IMR-90 (cell line): Measurements from ENCODE around the gene DLGAP4. TPM values are rescaled to one million over a fixed set of nuclear protein-coding genes. Genes with fewer than 3 reads are reported as not detected.

ENCODE experiments used
- ATAC-seq: fragments of 200-7000 bp; cut with Tn5 transposase; 2 replicates; pipeline ENCODE4 v1.9.1; 2020; ENCODE audit warnings: low read depth, mild to moderate bottlenecking, moderate library complexity
- BruUV-seq: library from RNA; stranded (reverse); fragments of 400-500 nt; replicated peaks from 2 replicates; lab custom pipeline; 2021; lab: Mats Ljungman, UMichigan
- CTCF ChIA-PET: fragments of 300-600 bp; formaldehyde crosslinking; extraction: SDS; loops from one replicate; lab custom pipeline; 2021; ENCODE audit warnings: antibody characterized with exemption; lab: Yijun Ruan, JAX
- POLR2A ChIA-PET: fragments of 300-600 bp; sonication (Branson Sonifier 250); formaldehyde crosslinking; loops from one replicate; lab custom pipeline; 2022; ENCODE audit warnings: antibody characterized with exemption; ENCODE audit not compliant: unreplicated experiment; lab: Charles Lee
- DNase-seq: peaks from one replicate; pipeline ENCODE4 v3.0.0; 2013
- H2AFZ ChIP-seq: replicated peaks from 2 replicates; pipeline ENCODE3; 2013; ENCODE audit warnings: low read length, mild to moderate bottlenecking; ENCODE audit not compliant: poor library complexity
- H2AK5ac ChIP-seq: 2 replicates; pipeline ENCODE4 v1.6.1; 2013; ENCODE audit warnings: low read depth, low read length, inconsistent platforms
- H2AK9ac ChIP-seq: replicated peaks from 2 replicates; pipeline ENCODE3; 2013; ENCODE audit warnings: mild to moderate bottlenecking, low read depth, low read length, moderate library complexity; ENCODE audit not compliant: poor library complexity
- H2BK120ac ChIP-seq: 2 replicates; pipeline ENCODE4 v1.6.1; 2013; ENCODE audit warnings: low read depth, low read length, inconsistent platforms
- H2BK15ac ChIP-seq: 3 replicates; pipeline ENCODE4 v1.6.1; 2013; ENCODE audit warnings: low read depth, low read length, inconsistent platforms
- H2BK20ac ChIP-seq: 2 replicates; pipeline ENCODE4 v1.6.1; 2013; ENCODE audit warnings: low read depth, mild to moderate bottlenecking, inconsistent platforms, low read length, moderate library complexity
- H2BK5ac ChIP-seq: 2 replicates; pipeline ENCODE4 v1.6.1; 2013; ENCODE audit warnings: mild to moderate bottlenecking, low read depth, low read length, inconsistent platforms; ENCODE audit not compliant: poor library complexity, severe bottlenecking
- H3K14ac ChIP-seq: replicated peaks from 2 replicates; pipeline ENCODE4 v1.6.1; 2013; ENCODE audit warnings: low read depth, low read length, inconsistent platforms
- H3K18ac ChIP-seq: 2 replicates; pipeline ENCODE4 v1.6.1; 2013; ENCODE audit warnings: low read depth, low read length, control low read depth
- H3K23ac ChIP-seq: 2 replicates; pipeline ENCODE4 v1.6.1; 2013; ENCODE audit warnings: low read depth, low read length, inconsistent platforms
- H3K27ac ChIP-seq: 2 replicates; pipeline ENCODE4 v1.5.1; 2013; ENCODE audit warnings: mild to moderate bottlenecking, control low read depth, low read length; ENCODE audit not compliant: insufficient read depth
- H3K27me3 ChIP-seq: 2 replicates; pipeline ENCODE4 v1.6.1; 2013; ENCODE audit warnings: low read length; ENCODE audit not compliant: control insufficient read depth, insufficient read depth
- H3K36me3 ChIP-seq: 2 replicates; pipeline ENCODE4 v1.6.1; 2013; ENCODE audit warnings: low read length, mixed read lengths; ENCODE audit not compliant: control insufficient read depth, insufficient read depth
- H3K4ac ChIP-seq: 2 replicates; pipeline ENCODE4 v1.6.1; 2013; ENCODE audit warnings: low read depth, low read length, inconsistent platforms
- H3K4me1 ChIP-seq: 2 replicates; pipeline ENCODE4 v1.6.1; 2013; ENCODE audit warnings: low read length, mixed read lengths; ENCODE audit not compliant: control insufficient read depth, insufficient read depth
- H3K4me2 ChIP-seq: 2 replicates; pipeline ENCODE4 v1.6.1; 2013; ENCODE audit warnings: low read depth, mild to moderate bottlenecking, control low read depth, low read length, moderate library complexity
- H3K4me3 ChIP-seq: 2 replicates; pipeline ENCODE4 v1.5.1; 2013; ENCODE audit warnings: low read depth, mild to moderate bottlenecking, control low read depth, low read length, moderate library complexity; ENCODE audit not compliant: insufficient read depth
- H3K56ac ChIP-seq: 2 replicates; pipeline ENCODE4 v1.6.1; 2013; ENCODE audit warnings: low read length, inconsistent platforms; ENCODE audit not compliant: insufficient read depth; ENCODE audit errors: extremely low read depth
- H3K79me1 ChIP-seq, 2 experiments: 2 replicates each; pipeline ENCODE4 v1.6.1; 2013; ENCODE audit warnings: low read length in 2 of 2, inconsistent platforms in 1 of 2, low read depth in 1 of 2
- H3K9ac ChIP-seq: 2 replicates; pipeline ENCODE4 v1.6.1; 2013; ENCODE audit warnings: low read depth, low read length, control low read depth
- H3K9me1 ChIP-seq: 2 replicates; pipeline ENCODE4 v1.6.1; 2013; ENCODE audit warnings: low read length, inconsistent platforms; ENCODE audit not compliant: insufficient read depth
- H3K9me3 ChIP-seq: 2 replicates; pipeline ENCODE4 v1.6.1; 2013; ENCODE audit warnings: low read length; ENCODE audit not compliant: control insufficient read depth, insufficient read depth
- H4K20me1 ChIP-seq: 2 replicates; pipeline ENCODE4 v1.6.1; 2013; ENCODE audit warnings: low read length, inconsistent platforms; ENCODE audit not compliant: insufficient read depth
- H4K5ac ChIP-seq: 2 replicates; pipeline ENCODE4 v1.6.1; 2013; ENCODE audit warnings: mild to moderate bottlenecking, low read depth, low read length, control low read depth
- H4K8ac ChIP-seq, 2 experiments: 2 replicates each; pipeline ENCODE4 v1.6.1; 2013; ENCODE audit warnings: low read depth in 2 of 2, low read length in 2 of 2, control low read depth in 1 of 2, inconsistent platforms in 1 of 2
- H4K91ac ChIP-seq: 2 replicates; pipeline ENCODE4 v1.6.1; 2013; ENCODE audit warnings: low read depth, low read length, inconsistent platforms; ENCODE audit not compliant: insufficient read depth
- FOS ChIP-seq: fragments of 150-350 bp; IDR thresholded peaks from 2 replicates; pipeline ENCODE4 v1.6.1; 2016; ENCODE audit warnings: low read depth, low read length
- MAZ ChIP-seq: IDR thresholded peaks from 2 replicates; pipeline ENCODE4 v1.6.1; 2012; ENCODE audit warnings: low read depth, mild to moderate bottlenecking, low read length, improper control_type of control experiment, moderate library complexity, borderline replicate concordance
- MXI1 ChIP-seq: IDR thresholded peaks from 2 replicates; pipeline ENCODE4 v1.6.1; 2012; ENCODE audit warnings: low read depth, mild to moderate bottlenecking, low read length, moderate library complexity, borderline replicate concordance
- RCOR1 ChIP-seq: IDR thresholded peaks from 2 replicates; pipeline ENCODE4 v1.6.1; 2012; ENCODE audit warnings: mild to moderate bottlenecking, low read length, improper control_type of control experiment; ENCODE audit not compliant: insufficient replicate concordance
- WGBS, 2 experiments: methylation state at CpG; one replicate each; pipeline versions ENCODE4 v1.1.5 to v1.1.7; 2013; ENCODE audit warnings: missing lambda C conversion rate in 2 of 2; ENCODE audit not compliant: insufficient read length in 1 of 2; ENCODE audit errors: extremely low coverage in 2 of 2; 5-methylcytosine and 5-hydroxymethylcytosine counted together
- dilution Hi-C: fragments of 300-500 bp; cut with HindIII; formaldehyde crosslinking; loops from one replicate; pipeline ENCODE4 v1.14.3; 2018; ENCODE audit warnings: low sequenced_read_pairs; ENCODE audit not compliant: unreplicated experiment
- in situ Hi-C: fragments of 300-500 bp; cut with MboI; formaldehyde crosslinking; loops from 3 replicates; pipeline ENCODE4 v1.14.3; 2019; ENCODE audit warnings: low sequenced_read_pairs, inconsistent platforms, mixed read lengths
- intact Hi-C: fragments of 100-400 bp; cut with micrococcal nuclease; formaldehyde crosslinking; loops from 2 replicates; pipeline ENCODE4 v1.10.0; 2022
- polyA plus RNA-seq, 3 experiments: library from polyadenylated mRNA; depleted of rRNA; stranded (reverse); fragments of >200 nt; gene quantifications; 2 replicates each; pipeline ENCODE4 v1.2.3, GENCODE V29; 2012; ENCODE audit warnings: low replicate concordance in 1 of 3
- total RNA-seq: library from RNA; depleted of rRNA; stranded (reverse); fragments of >200 nt; gene quantifications from 2 replicates; pipeline ENCODE4 v1.2.3, GENCODE V29; 2012
- TF ChIP-seq, protein P1 (sequence below): conservative IDR thresholded peaks from 2 replicates; pipeline ENCODE4 v1.5.1; 2012; ENCODE audit warnings: mild to moderate bottlenecking, low read depth, low read length, improper control_type of control experiment
- TF ChIP-seq, protein P2 (sequence below): fragments of 150-350 bp; IDR thresholded peaks from 2 replicates; pipeline ENCODE4 v1.6.1; 2016; ENCODE audit warnings: low read depth, mild to moderate bottlenecking, low read length, moderate library complexity, borderline replicate concordance

The DLGAP4 gene
- total and polyA plus RNA-seq, 2 of the 4 experiments (the other 2 are of a cell fraction): 32.3 to 73.2 TPM

DNA sequence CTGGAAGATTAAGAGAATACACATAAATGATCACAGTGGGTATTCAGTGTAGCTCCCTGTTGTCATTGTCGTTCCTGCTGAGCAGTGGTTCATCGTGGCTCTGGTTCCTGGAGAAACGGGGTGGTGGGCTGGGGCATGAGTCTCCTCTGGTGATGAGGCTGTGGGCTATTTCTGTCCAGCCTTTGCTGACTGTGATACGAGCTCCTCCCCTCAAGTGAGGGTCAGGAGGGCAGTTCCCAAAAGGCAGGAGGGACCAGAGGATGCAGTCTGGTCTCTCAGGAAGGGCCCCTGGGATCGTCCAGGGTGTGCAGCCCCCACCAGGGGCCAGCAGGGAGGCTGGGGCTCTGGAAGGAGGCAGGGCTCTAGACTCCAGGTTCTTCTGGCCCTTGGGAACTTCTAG, 31.1 kb upstream of the DLGAP4 start:
- Histone ChIP-seq H3K9me1 (no peaks in the 10 kb centered on the region), H2BK20ac (no peak overlapping the region), H3K27ac (no peak overlapping the region), H4K91ac (no peak overlapping the region), H3K4ac (no peak overlapping the region), H3K56ac (no peak overlapping the region), H2BK5ac (no peak overlapping the region), H2BK120ac (no peak overlapping the region), H3K9me3 (no peaks in the 10 kb centered on the region), H3K14ac (no peak overlapping the region), H2AK5ac (no peak overlapping the region), H2BK15ac (no peak overlapping the region), H3K4me1 (no peaks in the 10 kb centered on the region), H3K9ac (no peak overlapping the region), H3K79me1 (no peaks in the 10 kb centered on the region), H4K20me1 (no peaks in the 10 kb centered on the region), H3K23ac (no peak overlapping the region), H3K4me2 (no peak overlapping the region), H3K27me3 (peaks cover 63% of the 10 kb centered on the region), H2AK9ac (no peak overlapping the region), H2AFZ (no peak overlapping the region), H3K18ac (no peak overlapping the region), H3K4me3 (no peak overlapping the region), H4K8ac (no peak overlapping the region), H4K5ac (no peak overlapping the region), H3K36me3 (no peaks in the 10 kb centered on the region)
- no peak for ATAC-seq
- DNase-seq: no peak
- BruUV-seq: no TSS peak
- 31% methylated on average over 3 of the region's 5 CpGs; no CpG with 5 or more reads in 1 of the 2 experiments for WGBS, 2 experiments
- in situ Hi-C loops (no loop called here), intact Hi-C loops (no loop called here), dilution Hi-C loops (no loop called here)
- CTCF ChIA-PET: no interaction called here
- POLR2A ChIA-PET: no interaction called here
- TF ChIP-seq, protein P1, sequence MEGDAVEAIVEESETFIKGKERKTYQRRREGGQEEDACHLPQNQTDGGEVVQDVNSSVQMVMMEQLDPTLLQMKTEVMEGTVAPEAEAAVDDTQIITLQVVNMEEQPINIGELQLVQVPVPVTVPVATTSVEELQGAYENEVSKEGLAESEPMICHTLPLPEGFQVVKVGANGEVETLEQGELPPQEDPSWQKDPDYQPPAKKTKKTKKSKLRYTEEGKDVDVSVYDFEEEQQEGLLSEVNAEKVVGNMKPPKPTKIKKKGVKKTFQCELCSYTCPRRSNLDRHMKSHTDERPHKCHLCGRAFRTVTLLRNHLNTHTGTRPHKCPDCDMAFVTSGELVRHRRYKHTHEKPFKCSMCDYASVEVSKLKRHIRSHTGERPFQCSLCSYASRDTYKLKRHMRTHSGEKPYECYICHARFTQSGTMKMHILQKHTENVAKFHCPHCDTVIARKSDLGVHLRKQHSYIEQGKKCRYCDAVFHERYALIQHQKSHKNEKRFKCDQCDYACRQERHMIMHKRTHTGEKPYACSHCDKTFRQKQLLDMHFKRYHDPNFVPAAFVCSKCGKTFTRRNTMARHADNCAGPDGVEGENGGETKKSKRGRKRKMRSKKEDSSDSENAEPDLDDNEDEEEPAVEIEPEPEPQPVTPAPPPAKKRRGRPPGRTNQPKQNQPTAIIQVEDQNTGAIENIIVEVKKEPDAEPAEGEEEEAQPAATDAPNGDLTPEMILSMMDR: no peak
- TF ChIP-seq, protein P2, sequence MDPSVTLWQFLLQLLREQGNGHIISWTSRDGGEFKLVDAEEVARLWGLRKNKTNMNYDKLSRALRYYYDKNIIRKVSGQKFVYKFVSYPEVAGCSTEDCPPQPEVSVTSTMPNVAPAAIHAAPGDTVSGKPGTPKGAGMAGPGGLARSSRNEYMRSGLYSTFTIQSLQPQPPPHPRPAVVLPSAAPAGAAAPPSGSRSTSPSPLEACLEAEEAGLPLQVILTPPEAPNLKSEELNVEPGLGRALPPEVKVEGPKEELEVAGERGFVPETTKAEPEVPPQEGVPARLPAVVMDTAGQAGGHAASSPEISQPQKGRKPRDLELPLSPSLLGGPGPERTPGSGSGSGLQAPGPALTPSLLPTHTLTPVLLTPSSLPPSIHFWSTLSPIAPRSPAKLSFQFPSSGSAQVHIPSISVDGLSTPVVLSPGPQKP: no peak
- TF ChIP-seq FOS: no peak
- no peak for TF ChIP-seq RCOR1
- no peak for TF ChIP-seq MXI1
- no peak for TF ChIP-seq MAZ
